ENCODE results near the gene GZMM. TPM values are rescaled to one million over a fixed set of nuclear protein-coding genes. Genes with fewer than 3 reads are reported as not detected.

GZMM gene
- total RNA-seq, 1 donor from 2014 or later: not detected

DNA sequence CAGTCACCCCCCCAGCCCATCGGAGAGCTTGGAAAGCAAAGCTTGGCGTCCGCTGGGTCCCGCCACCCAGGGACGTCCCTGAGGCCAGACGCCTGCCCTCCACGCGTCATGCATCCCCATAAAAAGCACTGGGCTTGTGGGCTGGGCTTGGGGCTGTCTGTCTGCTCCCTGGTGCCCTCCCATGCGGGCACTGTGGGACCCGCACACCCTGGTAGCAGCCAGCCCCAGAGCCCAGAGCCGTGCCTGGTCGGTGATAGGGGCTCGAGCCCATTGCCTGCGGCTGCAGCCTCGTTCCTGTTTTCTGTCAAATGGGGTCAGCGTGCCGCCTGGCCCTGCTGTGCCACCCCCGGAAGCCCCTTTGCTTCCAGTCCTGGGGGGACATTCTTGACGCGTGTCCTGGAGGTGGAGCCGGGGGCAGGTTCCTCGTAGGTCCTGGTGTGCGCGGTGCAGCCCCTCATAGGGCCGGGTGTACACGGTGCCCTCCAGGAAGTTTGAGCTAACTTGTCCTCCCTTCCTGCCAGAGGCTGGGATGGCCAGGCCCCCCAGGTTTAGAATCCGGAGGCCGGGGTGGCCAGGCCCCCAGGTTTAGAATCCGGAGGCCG, 4.3 kb upstream of the GZMM start:
- intact Hi-C loops (cut with micrococcal nuclease): no loop called here
- Histone ChIP-seq H3K27ac (replicated peaks) (no peak overlapping the region), H3K4me1 (peaks cover 45% of the 10 kb centered on the region), H3K27me3 (ENCODE audit: low read depth) (no peaks in the 10 kb centered on the region), H3K9me3 (replicated peaks) (no peaks in the 10 kb centered on the region), H3K36me3 (peaks cover 64% of the 10 kb centered on the region), H3K4me3 (no peak overlapping the region)
- TF ChIP-seq, protein P1, sequence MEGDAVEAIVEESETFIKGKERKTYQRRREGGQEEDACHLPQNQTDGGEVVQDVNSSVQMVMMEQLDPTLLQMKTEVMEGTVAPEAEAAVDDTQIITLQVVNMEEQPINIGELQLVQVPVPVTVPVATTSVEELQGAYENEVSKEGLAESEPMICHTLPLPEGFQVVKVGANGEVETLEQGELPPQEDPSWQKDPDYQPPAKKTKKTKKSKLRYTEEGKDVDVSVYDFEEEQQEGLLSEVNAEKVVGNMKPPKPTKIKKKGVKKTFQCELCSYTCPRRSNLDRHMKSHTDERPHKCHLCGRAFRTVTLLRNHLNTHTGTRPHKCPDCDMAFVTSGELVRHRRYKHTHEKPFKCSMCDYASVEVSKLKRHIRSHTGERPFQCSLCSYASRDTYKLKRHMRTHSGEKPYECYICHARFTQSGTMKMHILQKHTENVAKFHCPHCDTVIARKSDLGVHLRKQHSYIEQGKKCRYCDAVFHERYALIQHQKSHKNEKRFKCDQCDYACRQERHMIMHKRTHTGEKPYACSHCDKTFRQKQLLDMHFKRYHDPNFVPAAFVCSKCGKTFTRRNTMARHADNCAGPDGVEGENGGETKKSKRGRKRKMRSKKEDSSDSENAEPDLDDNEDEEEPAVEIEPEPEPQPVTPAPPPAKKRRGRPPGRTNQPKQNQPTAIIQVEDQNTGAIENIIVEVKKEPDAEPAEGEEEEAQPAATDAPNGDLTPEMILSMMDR (IDR thresholded peaks at IDR 0.05; ENCODE audit: borderline replicate concordance): no peak
- no peak for DNase-seq

DNA sequence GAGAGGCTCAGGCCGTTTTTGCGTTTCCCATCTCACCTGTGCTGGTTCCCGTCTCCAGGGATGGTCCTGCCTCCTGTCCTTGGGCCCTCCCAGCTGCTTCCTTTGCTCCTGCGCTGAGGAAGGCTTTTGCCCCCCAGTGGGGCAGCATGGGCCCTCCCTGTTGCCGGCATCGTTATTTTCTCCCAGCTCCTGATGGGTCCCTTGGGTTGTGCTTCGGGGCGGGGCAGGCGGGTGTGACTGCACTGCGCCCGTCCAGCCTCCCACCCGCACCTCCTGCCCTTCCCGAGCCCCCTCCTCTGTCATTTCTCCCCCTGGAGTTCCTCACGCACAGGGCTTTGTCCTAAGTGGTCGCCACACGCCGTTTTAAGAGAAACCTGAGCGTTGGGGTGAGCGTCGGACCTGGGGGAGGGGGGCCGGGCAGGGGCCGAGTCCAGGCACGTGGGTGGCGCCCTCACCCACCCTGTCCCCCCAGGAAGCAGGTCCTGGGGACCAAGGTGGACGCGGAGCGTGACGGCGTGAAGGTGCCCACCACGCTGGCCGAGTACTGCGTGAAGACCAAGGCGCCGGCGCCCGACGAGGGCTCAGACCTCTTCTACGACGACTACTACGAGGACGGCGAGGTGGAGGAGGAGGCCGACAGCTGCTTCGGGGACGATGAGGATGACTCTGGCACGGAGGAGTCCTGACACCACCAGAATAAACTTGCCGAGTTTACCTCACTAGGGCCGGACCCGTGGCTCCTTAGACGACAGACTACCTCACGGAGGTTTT, 2.8 kb upstream of the GZMM start:
- Histone ChIP-seq H3K27ac (replicated peaks) (no peak overlapping the region), H3K9me3 (replicated peaks) (no peaks in the 10 kb centered on the region), H3K4me1 (peaks cover 30% of the 10 kb centered on the region), H3K36me3 (peaks cover 56% of the 10 kb centered on the region), H3K4me3 (no peak overlapping the region), H3K27me3 (ENCODE audit: low read depth) (no peaks in the 10 kb centered on the region)
- DNase-seq: no peak
- intact Hi-C loops (cut with micrococcal nuclease): no loop called here
- TF ChIP-seq, protein P1 (IDR thresholded peaks at IDR 0.05; ENCODE audit: borderline replicate concordance): no peak

- DNase-seq: no peak
- Histone ChIP-seq H3K27me3 (ENCODE audit: low read depth) (no peaks in the 10 kb centered on the region), H3K4me3 (no peak overlapping the region), H3K27ac (replicated peaks) (no peak overlapping the region), H3K9me3 (replicated peaks) (no peaks in the 10 kb centered on the region), H3K36me3 (peaks cover 50% of the 10 kb centered on the region), H3K4me1 (peaks cover 24% of the 10 kb centered on the region)
- TF ChIP-seq, protein P1 (IDR thresholded peaks at IDR 0.05; ENCODE audit: borderline replicate concordance): no peak
- intact Hi-C loops (cut with micrococcal nuclease): no loop called here
Observed at GRCh38 chr19:541699-542098, 2.2 kb upstream of the GZMM start.

DNA sequence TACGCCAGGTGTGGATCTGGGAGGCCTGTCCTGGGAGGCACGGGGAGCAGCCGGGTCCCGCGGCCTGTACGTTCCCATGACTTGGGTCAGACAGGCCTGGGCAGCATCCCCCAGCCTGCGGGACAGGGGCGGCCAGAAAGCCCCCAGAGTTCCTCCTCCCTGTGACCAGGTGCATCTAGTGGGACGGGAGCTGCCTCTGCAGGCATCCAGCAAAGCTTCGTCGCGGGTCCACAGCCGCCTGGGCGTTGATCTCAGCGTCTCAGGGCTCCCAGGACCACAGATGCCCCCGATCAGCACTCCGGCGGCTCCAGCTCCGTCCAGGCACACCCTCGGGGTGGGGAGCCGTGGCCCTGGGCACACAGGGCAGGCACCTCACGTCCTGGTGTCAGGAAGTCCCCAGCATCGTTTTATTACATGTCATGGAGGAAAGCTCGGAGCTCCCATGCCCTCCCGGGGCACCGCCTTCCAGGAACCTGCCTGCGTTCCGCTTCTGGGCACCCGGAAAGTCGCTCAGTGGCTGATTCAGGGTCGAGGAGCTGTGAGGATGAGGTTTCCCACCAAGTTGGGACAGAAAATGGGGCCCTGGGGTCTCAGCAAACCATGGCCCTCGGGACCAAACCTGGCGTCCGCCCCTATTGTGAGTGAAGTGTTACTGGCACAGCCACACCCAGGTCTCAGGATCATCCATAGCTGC, 1.5 kb upstream of the GZMM start:
- peaks cover 19% of the 10 kb centered on the region for H3K4me1 ChIP-seq
- peaks cover 45% of the 10 kb centered on the region for H3K36me3 ChIP-seq
- no peak for DNase-seq
- no peaks in the 10 kb centered on the region for H3K9me3 ChIP-seq (replicated peaks)
- no peak overlapping the region for H3K4me3 ChIP-seq
- H3K27me3 ChIP-seq (ENCODE audit: low read depth): no peaks in the 10 kb centered on the region
- H3K27ac ChIP-seq (replicated peaks): no peak overlapping the region
- TF ChIP-seq, protein P1 (IDR thresholded peaks at IDR 0.05; ENCODE audit: borderline replicate concordance): no peak
- intact Hi-C loops (cut with micrococcal nuclease): no loop called here

DNA sequence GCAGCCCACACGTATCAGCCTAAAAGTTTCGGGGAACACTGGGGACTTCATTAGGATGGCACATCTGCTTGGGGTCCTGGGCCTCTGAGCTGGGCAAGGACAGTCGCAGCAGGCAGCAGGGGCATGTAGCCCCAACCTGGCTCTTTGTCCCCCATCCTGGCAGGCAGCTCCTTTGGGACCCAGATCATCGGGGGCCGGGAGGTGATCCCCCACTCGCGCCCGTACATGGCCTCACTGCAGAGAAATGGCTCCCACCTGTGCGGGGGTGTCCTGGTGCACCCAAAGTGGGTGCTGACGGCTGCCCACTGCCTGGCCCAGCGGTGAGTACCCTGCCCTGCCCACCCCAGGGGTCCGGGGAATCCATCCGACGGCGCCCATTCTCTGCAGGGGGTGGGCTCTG, 3.3 kb downstream of the GZMM start:
- no peak for DNase-seq
- TF ChIP-seq, protein P1 (IDR thresholded peaks at IDR 0.05; ENCODE audit: borderline replicate concordance): no peak
- no peaks in the 10 kb centered on the region for H3K9me3 ChIP-seq (replicated peaks)
- H3K36me3 ChIP-seq: peaks cover 8% of the 10 kb centered on the region
- H3K27me3 ChIP-seq (ENCODE audit: low read depth): no peaks in the 10 kb centered on the region
- peaks cover 13% of the 10 kb centered on the region for H3K4me1 ChIP-seq
- H3K4me3 ChIP-seq: no peak overlapping the region
- no peak overlapping the region for H3K27ac ChIP-seq (replicated peaks)
- intact Hi-C loops (cut with micrococcal nuclease): no loop called here
